GM12878 (cell line): ENCODE results near the gene NOSTRIN. TPM values are rescaled to one million over a fixed set of nuclear protein-coding genes. Genes with fewer than 3 reads are reported as not detected.
A peak's percentile ranks its signal among the peaks of the same experiment; 100 is the strongest.

ENCODE experiments used
- ATAC-seq: fragments of 200-7000 bp; cut with Tn5 transposase; 3 replicates; pipeline ENCODE4 v1.9.1; 2020; ENCODE audit warnings: mild to moderate bottlenecking, moderate library complexity
- BruUV-seq: library from RNA; stranded (reverse); fragments of 400-500 nt; replicated peaks from 2 replicates; lab custom pipeline; 2021; lab: Mats Ljungman, UMichigan
- CTCF ChIA-PET: fragments of 300-600 bp; sonication (Branson Sonifier 250); formaldehyde crosslinking; extraction: SDS; loops from one replicate; lab custom pipeline; 2021; ENCODE audit warnings: inconsistent platforms; lab: Yijun Ruan, JAX
- POLR2A ChIA-PET: fragments of 350-600 bp; formaldehyde crosslinking; extraction: SDS; loops from one replicate; lab custom pipeline; 2021; ENCODE audit warnings: inconsistent platforms; lab: Charles Lee
- RAD21 ChIA-PET: fragments of 300-600 bp; sonication (Branson Sonifier 250); formaldehyde crosslinking; loops from one replicate; lab custom pipeline; 2023; ENCODE audit warnings: antibody characterized with exemption; ENCODE audit not compliant: unreplicated experiment; lab: Charles Lee
- SMC1A ChIA-PET: fragments of 300-600 bp; sonication (Branson Sonifier 250); formaldehyde crosslinking; loops from one replicate; lab custom pipeline; 2023; ENCODE audit not compliant: unreplicated experiment, uncharacterized antibody; lab: Charles Lee
- DNase-seq: peaks from one replicate; pipeline ENCODE4 v3.0.0-alpha.2; 2011; ENCODE audit warnings: low read depth, low spot score
- FAIRE-seq: peaks from 3 replicates; lab custom pipeline; 2011; peaks lifted over from hg19 to GRCh38; lab: Jason Lieb, UNC
- H2AFZ ChIP-seq: 2 replicates; pipeline ENCODE4 v1.6.0; 2011; ENCODE audit warnings: low read depth, low read length, control low read depth; ENCODE audit not compliant: control insufficient read depth
- H3K27ac ChIP-seq: 2 replicates; pipeline ENCODE4 v1.5.1; 2011; ENCODE audit warnings: control low read depth; ENCODE audit not compliant: control insufficient read depth, insufficient read depth
- H3K27me3 ChIP-seq, 2 experiments: replicated peaks in 1 of 2; 2 replicates each; pipeline versions ENCODE4 v1.6.0 to v1.6.1; 2011; ENCODE audit warnings: low read length in 1 of 2; ENCODE audit not compliant: control insufficient read depth in 2 of 2, insufficient read depth in 2 of 2
- H3K36me3 ChIP-seq, 2 experiments: 2 replicates each; pipeline ENCODE4 v1.5.1; 2011; ENCODE audit warnings: low read length in 1 of 2; ENCODE audit not compliant: control insufficient read depth in 2 of 2, insufficient read depth in 2 of 2
- H3K4me1 ChIP-seq: 2 replicates; pipeline ENCODE4 v1.6.1; 2011; ENCODE audit warnings: mild to moderate bottlenecking, low read length, moderate library complexity, mixed read lengths; ENCODE audit not compliant: control insufficient read depth, insufficient read depth
- H3K4me2 ChIP-seq: 2 replicates; pipeline ENCODE4 v1.6.0; 2011; ENCODE audit warnings: control low read depth; ENCODE audit not compliant: control insufficient read depth, insufficient read depth
- H3K4me3 ChIP-seq: fragments of 200-600 bp; sonication (generic); 2 replicates; pipeline ENCODE4 v1.5.1; 2016
- H3K79me2 ChIP-seq: 2 replicates; pipeline ENCODE4 v1.6.0; 2011; ENCODE audit warnings: low read length; ENCODE audit not compliant: control insufficient read depth, insufficient read depth
- H3K9ac ChIP-seq: 2 replicates; pipeline ENCODE4 v1.8.0; 2011; ENCODE audit warnings: low read length, control low read depth, mixed read lengths; ENCODE audit not compliant: control insufficient read depth, insufficient read depth
- H3K9me3 ChIP-seq: replicated peaks from 3 replicates; pipeline ENCODE4 v1.5.1; 2011; ENCODE audit warnings: mild to moderate bottlenecking, low read length; ENCODE audit not compliant: control insufficient read depth, insufficient read depth
- H4K20me1 ChIP-seq: 2 replicates; pipeline ENCODE4 v1.6.0; 2011; ENCODE audit not compliant: control insufficient read depth, insufficient read depth
- BCL11A ChIP-seq: IDR thresholded peaks from 2 replicates; pipeline ENCODE4 v1.6.1; 2011; ENCODE audit warnings: low read depth, low read length
- HDAC6 ChIP-seq: fragments of 200-600 bp; sonication (generic); IDR thresholded peaks from one replicate; pipeline ENCODE4 v1.8.0; 2017; ENCODE audit warnings: antibody characterized with exemption; ENCODE audit not compliant: unreplicated experiment
- KDM1A ChIP-seq: fragments of 200-600 bp; sonication (generic); IDR thresholded peaks from 2 replicates; pipeline ENCODE4 v1.6.1; 2016; ENCODE audit warnings: borderline replicate concordance
- MTA2 ChIP-seq: fragments of 450-650 bp; IDR thresholded peaks from 2 replicates; pipeline ENCODE4 v1.6.1; 2016; ENCODE audit warnings: low read depth, mild to moderate bottlenecking, moderate library complexity
- POLR2AphosphoS2 ChIP-seq: IDR thresholded peaks from 2 replicates; pipeline ENCODE4 v1.6.1; 2011; ENCODE audit warnings: low read depth, mild to moderate bottlenecking, low read length, improper control_type of control experiment, moderate library complexity
- RAD21 ChIP-seq: IDR thresholded peaks from 2 replicates; pipeline ENCODE4 v1.6.1; 2011; ENCODE audit warnings: mild to moderate bottlenecking, low read depth, low read length, moderate library complexity; ENCODE audit not compliant: insufficient read depth
- RFX5 ChIP-seq: IDR thresholded peaks from 2 replicates; pipeline ENCODE4 v1.6.1; 2011; ENCODE audit warnings: low read depth, low read length, improper control_type of control experiment
- SRF ChIP-seq, 2 experiments: IDR thresholded peaks; 2 replicates each; pipeline ENCODE4 v1.6.1; 2011; ENCODE audit warnings: low read depth in 2 of 2, low read length in 2 of 2, mild to moderate bottlenecking in 1 of 2, moderate library complexity in 1 of 2
- STAT3 ChIP-seq: IDR thresholded peaks from 2 replicates; pipeline ENCODE4 v1.6.1; 2011; ENCODE audit warnings: low read depth, low read length, improper control_type of control experiment
- YBX1 ChIP-seq: fragments of 450-650 bp; IDR thresholded peaks from 2 replicates; pipeline ENCODE4 v1.6.1; 2016; ENCODE audit warnings: antibody characterized with exemption
- ZNF217 ChIP-seq: fragments of 450-650 bp; IDR thresholded peaks from 2 replicates; pipeline ENCODE4 v1.6.1; 2017; ENCODE audit warnings: antibody characterized with exemption, mild to moderate bottlenecking
- WGBS: methylation state at CpG from one replicate; pipeline ENCODE4 v1.1.6; 2016; ENCODE audit warnings: low lambda C conversion rate; ENCODE audit not compliant: insufficient replicate concordance, insufficient coverage; ENCODE audit errors: missing lambda C conversion rate; 5-methylcytosine and 5-hydroxymethylcytosine counted together
- in situ Hi-C: fragments of 300-500 bp; cut with MboI; formaldehyde crosslinking; loops from 9 replicates; pipeline ENCODE4 v1.14.3; 2018; ENCODE audit warnings: mixed read lengths
- intact Hi-C: fragments of 100-400 bp; cut with micrococcal nuclease; formaldehyde crosslinking; loops from one replicate; pipeline ENCODE4 v1.14.2; 2022; ENCODE audit not compliant: unreplicated experiment
- polyA plus RNA-seq, 11 experiments: library from polyadenylated mRNA; depleted of rRNA in 4 of 11; unstranded in 6 of 11; stranded (reverse) in 5 of 11; fragments of >200 nt; fragmentation: Nextera tagmentation in 4 of 11; fragmentation: Illumina TruSeq in 1 of 11; extraction: Ambion mirVana in 4 of 11; extraction: Trizol in 1 of 11; gene quantifications; 1 replicate in 1 of 11; 2 replicates in 10 of 11; pipeline versions ENCODE4 v1.2.1 to v1.2.3, GENCODE V29; 2011 to 2016; ENCODE audit warnings: inconsistent platforms in 2 of 11, missing spikeins in 2 of 11, low read depth in 1 of 11
- total RNA-seq, 4 experiments: library from RNA; depleted of rRNA in 3 of 4; stranded (reverse); fragments of >200 nt in 3 of 4; fragmentation: Illumina TruSeq in 1 of 4; extraction: Trizol in 1 of 4; gene quantifications; 2 replicates each; pipeline versions ENCODE4 v1.2.1 to v1.2.3, GENCODE V29; 2013 to 2021

Gene NOSTRIN
- total and polyA plus RNA-seq, 10 of the 15 experiments (the other 5 are each of a cell fraction or from before 2014, with no cell fraction given): 0.13 to 0.42 (median 0.37) TPM; not detected in 5

GRCh38 chr2:168884975-168885374 lies 82.5 kb downstream of the NOSTRIN start:
- ChIA-PET POLR2A (no interaction called here), SMC1A (interaction anchor here (0.7 kb wide), 1 partner anchor 539 kb away, joined by 4 read pairs; no protein-coding TSS in a partner anchor), RAD21 (no interaction called here), CTCF (no interaction called here)
- Histone ChIP-seq H3K27ac (no peak overlapping the region), H3K4me2 (no peak overlapping the region), H3K4me1 (no peaks in the 10 kb centered on the region), H3K4me3 (no peak overlapping the region), H3K36me3 (no peaks in the 10 kb centered on the region; a peak in 1 of 4 replicates), H3K27me3 (no peaks in the 10 kb centered on the region), H3K9me3 (no peaks in the 10 kb centered on the region), H3K79me2 (peaks cover 9% of the 10 kb centered on the region), H2AFZ (no peak overlapping the region), H3K9ac (no peak overlapping the region), H4K20me1 (no peaks in the 10 kb centered on the region)
- DNase-seq (no peak), ATAC-seq (no peak), FAIRE-seq (no peak)
- TF ChIP-seq KDM1A: no peak
- 0 out of 2 replicates have a peak, but pooled peaks have one; percentile 6 for TF ChIP-seq RAD21
- 100% methylated on average over 1 of the region's 1 CpG for WGBS
- in situ Hi-C loops: no loop called here
- intact Hi-C loops: no loop called here
- BruUV-seq: no TSS peak

GRCh38 chr2:168889635-168890005 lies 87.2 kb downstream of the NOSTRIN start:
- intact Hi-C loops (no loop called here), in situ Hi-C loops (no loop called here)
- no peak for TF ChIP-seq RFX5
- no peak for TF ChIP-seq MTA2
- TF ChIP-seq STAT3: no peak
- no peak for TF ChIP-seq SRF (IDR thresholded peaks at IDR 0.05; ENCODE audit: low read depth in 2 of 2, low read length in 2 of 2)
- TF ChIP-seq BCL11A: no peak
- TF ChIP-seq ZNF217: no peak
- no peak for TF ChIP-seq POLR2AphosphoS2
- TF ChIP-seq YBX1: no peak
- no peak for TF ChIP-seq HDAC6
- H3K27ac ChIP-seq: peak overlapping the region; percentile 52
- ChIA-PET CTCF (interaction anchor here (0.6 kb wide), 2 partner anchors 746 to 885 kb away, joined by 3 to 4 read pairs; no protein-coding TSS in a partner anchor), POLR2A (no interaction called here), SMC1A (no interaction called here), RAD21 (no interaction called here)
- peak overlapping the region; percentile 36 for H3K4me2 ChIP-seq
- H3K79me2 ChIP-seq: peaks cover 9% of the 10 kb centered on the region
- H3K27me3 ChIP-seq: 0 out of 4 replicates have a peak, but pooled peaks cover 0 to 3% of the 10 kb centered on the region in 2 experiments
- WGBS: 15% methylated on average over 3 of the region's 3 CpGs
- DNase-seq (no peak), FAIRE-seq (no peak), ATAC-seq (peak; percentile 11)
- H4K20me1 ChIP-seq: no peaks in the 10 kb centered on the region
- no peaks in the 10 kb centered on the region for H3K9me3 ChIP-seq
- TSS peak; percentile 71 for BruUV-seq
- H3K9ac ChIP-seq: peak overlapping the region; percentile 83
- no peaks in the 10 kb centered on the region for H3K4me1 ChIP-seq
- peak overlapping the region; percentile 78 for H2AFZ ChIP-seq
- peak overlapping the region; percentile 93 for H3K4me3 ChIP-seq
- no peaks in the 10 kb centered on the region; a peak in 1 of 4 replicates for H3K36me3 ChIP-seq
